SK-N-SH (cell line): ENCODE data around the gene CD300H.

Experiments used
- CTCF ChIP-seq: fragments of 200-600 bp; sonication (generic); IDR thresholded peaks from 2 replicates; pipeline ENCODE4 v1.6.1; 2017; ENCODE audit warnings: antibody characterized with exemption, mild to moderate bottlenecking, moderate library complexity
- EP300 ChIP-seq, 2 experiments: IDR thresholded peaks; 2 replicates each; pipeline versions ENCODE4 v1.4.0 to v1.6.1; 2012; ENCODE audit warnings: borderline replicate concordance in 1 of 2, low read depth in 1 of 2, low read length in 1 of 2
- EZH2phosphoT487 ChIP-seq: fragments of 200-600 bp; sonication (generic); IDR thresholded peaks from 2 replicates; pipeline ENCODE4 v1.6.1; 2017; ENCODE audit warnings: low read depth, mixed run types, mild to moderate bottlenecking, antibody characterized with exemption, moderate library complexity, borderline replicate concordance
- GABPA ChIP-seq: IDR thresholded peaks from 2 replicates; pipeline ENCODE4 v1.4.0; 2012; ENCODE audit warnings: low read depth, mild to moderate bottlenecking
- GATA2 ChIP-seq: sonication (generic); formaldehyde crosslinking; IDR thresholded peaks from 2 replicates; pipeline ENCODE4 v1.5.0; 2020; ENCODE audit warnings: mild to moderate bottlenecking, missing genetic modification reagents
- JUND ChIP-seq: IDR thresholded peaks from 2 replicates; pipeline ENCODE4 v1.4.0; 2012
- MEF2A ChIP-seq: IDR thresholded peaks from 2 replicates; pipeline ENCODE4 v1.4.0; 2012; ENCODE audit warnings: low read depth, borderline replicate concordance
- RFX5 ChIP-seq: IDR thresholded peaks from 2 replicates; pipeline ENCODE4 v1.6.1; 2012; ENCODE audit warnings: mild to moderate bottlenecking, improper control_type of control experiment, low read length
- RXRA ChIP-seq: IDR thresholded peaks from 2 replicates; pipeline ENCODE4 v1.4.0; 2012; ENCODE audit warnings: low read depth, mild to moderate bottlenecking, borderline replicate concordance
- SIN3A ChIP-seq: IDR thresholded peaks from 2 replicates; pipeline ENCODE4 v1.6.1; 2012; ENCODE audit warnings: low read depth, mild to moderate bottlenecking, low read length, moderate library complexity, borderline replicate concordance
- USF2 ChIP-seq: fragments of 150-350 bp; IDR thresholded peaks from 2 replicates; pipeline ENCODE4 v1.6.1; 2017; ENCODE audit warnings: antibody characterized with exemption, low read length, low read depth, borderline replicate concordance
- TF ChIP-seq, protein P1 (sequence below): IDR thresholded peaks from 2 replicates; pipeline ENCODE4 v1.6.1; 2012; ENCODE audit warnings: mild to moderate bottlenecking, low read depth, low read length, moderate library complexity
- TF ChIP-seq, protein P2 (sequence below): IDR thresholded peaks from 2 replicates; pipeline ENCODE4; 2012
- TF ChIP-seq, protein P3 (sequence below): IDR thresholded peaks from 2 replicates; pipeline ENCODE4 v1.4.0; 2012; ENCODE audit warnings: low read depth, borderline replicate concordance

DNA sequence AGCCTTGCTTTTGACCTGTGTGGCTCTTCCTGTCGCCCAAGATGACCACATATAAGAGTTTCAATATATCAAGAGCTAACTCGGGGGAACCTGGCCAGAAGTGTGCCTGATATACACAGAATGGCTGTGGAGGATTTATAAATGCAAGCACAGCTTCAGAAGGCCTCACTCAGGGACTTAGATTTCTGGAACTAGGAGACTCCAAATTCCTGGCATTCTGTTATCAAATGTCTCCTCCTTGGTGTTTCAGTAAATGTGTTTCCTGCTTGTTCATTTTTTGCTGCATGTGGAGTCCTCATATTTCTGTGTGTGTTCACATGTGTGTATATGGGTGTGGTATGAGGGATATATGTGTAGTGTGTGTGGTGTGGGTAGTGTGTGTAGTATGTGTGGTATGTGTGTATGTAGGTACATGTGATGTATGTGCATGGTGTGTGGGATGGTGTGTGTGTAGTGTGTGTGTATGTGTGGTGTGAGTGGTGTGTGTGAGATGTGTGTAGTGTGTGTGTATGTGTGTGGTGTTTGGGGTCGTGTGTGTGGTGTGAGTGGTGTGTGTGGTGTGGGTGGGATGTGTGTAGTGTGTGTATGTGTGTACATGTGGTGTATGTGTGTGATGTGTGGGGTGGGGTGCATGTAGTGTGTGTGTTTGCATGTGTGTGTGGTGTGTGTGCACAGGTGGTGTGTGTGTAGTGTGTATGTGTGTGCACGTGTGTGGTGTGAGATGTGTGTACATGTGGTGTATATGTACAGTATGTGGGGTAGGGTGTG lies 981 bp upstream of the CD300H start:
- TF ChIP-seq CTCF, result no peak
- TF ChIP-seq USF2, result no peak
- TF ChIP-seq EP300 (IDR thresholded peaks at IDR 0.05; ENCODE audit: borderline replicate concordance in 1 of 2, low read depth in 1 of 2, low read length in 1 of 2), result no peak
- TF ChIP-seq MEF2A, result no peak
- TF ChIP-seq, protein P1, sequence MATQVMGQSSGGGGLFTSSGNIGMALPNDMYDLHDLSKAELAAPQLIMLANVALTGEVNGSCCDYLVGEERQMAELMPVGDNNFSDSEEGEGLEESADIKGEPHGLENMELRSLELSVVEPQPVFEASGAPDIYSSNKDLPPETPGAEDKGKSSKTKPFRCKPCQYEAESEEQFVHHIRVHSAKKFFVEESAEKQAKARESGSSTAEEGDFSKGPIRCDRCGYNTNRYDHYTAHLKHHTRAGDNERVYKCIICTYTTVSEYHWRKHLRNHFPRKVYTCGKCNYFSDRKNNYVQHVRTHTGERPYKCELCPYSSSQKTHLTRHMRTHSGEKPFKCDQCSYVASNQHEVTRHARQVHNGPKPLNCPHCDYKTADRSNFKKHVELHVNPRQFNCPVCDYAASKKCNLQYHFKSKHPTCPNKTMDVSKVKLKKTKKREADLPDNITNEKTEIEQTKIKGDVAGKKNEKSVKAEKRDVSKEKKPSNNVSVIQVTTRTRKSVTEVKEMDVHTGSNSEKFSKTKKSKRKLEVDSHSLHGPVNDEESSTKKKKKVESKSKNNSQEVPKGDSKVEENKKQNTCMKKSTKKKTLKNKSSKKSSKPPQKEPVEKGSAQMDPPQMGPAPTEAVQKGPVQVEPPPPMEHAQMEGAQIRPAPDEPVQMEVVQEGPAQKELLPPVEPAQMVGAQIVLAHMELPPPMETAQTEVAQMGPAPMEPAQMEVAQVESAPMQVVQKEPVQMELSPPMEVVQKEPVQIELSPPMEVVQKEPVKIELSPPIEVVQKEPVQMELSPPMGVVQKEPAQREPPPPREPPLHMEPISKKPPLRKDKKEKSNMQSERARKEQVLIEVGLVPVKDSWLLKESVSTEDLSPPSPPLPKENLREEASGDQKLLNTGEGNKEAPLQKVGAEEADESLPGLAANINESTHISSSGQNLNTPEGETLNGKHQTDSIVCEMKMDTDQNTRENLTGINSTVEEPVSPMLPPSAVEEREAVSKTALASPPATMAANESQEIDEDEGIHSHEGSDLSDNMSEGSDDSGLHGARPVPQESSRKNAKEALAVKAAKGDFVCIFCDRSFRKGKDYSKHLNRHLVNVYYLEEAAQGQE, result no peak
- TF ChIP-seq RFX5, result no peak
- no peak for TF ChIP-seq SIN3A
- TF ChIP-seq GATA2 (CRISPR knock-in tag), result no peak
- TF ChIP-seq JUND, result no peak
- TF ChIP-seq GABPA, result no peak
- no peak for TF ChIP-seq RXRA
- TF ChIP-seq, protein P2, sequence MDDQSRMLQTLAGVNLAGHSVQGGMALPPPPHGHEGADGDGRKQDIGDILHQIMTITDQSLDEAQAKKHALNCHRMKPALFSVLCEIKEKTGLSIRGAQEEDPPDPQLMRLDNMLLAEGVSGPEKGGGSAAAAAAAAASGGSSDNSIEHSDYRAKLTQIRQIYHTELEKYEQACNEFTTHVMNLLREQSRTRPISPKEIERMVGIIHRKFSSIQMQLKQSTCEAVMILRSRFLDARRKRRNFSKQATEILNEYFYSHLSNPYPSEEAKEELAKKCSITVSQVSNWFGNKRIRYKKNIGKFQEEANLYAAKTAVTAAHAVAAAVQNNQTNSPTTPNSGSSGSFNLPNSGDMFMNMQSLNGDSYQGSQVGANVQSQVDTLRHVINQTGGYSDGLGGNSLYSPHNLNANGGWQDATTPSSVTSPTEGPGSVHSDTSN, result no peak
- TF ChIP-seq, protein P3, sequence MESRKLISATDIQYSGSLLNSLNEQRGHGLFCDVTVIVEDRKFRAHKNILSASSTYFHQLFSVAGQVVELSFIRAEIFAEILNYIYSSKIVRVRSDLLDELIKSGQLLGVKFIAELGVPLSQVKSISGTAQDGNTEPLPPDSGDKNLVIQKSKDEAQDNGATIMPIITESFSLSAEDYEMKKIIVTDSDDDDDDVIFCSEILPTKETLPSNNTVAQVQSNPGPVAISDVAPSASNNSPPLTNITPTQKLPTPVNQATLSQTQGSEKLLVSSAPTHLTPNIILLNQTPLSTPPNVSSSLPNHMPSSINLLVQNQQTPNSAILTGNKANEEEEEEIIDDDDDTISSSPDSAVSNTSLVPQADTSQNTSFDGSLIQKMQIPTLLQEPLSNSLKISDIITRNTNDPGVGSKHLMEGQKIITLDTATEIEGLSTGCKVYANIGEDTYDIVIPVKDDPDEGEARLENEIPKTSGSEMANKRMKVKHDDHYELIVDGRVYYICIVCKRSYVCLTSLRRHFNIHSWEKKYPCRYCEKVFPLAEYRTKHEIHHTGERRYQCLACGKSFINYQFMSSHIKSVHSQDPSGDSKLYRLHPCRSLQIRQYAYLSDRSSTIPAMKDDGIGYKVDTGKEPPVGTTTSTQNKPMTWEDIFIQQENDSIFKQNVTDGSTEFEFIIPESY, result no peak
- TF ChIP-seq EZH2phosphoT487, result no peak
